ENCODE measurements around the gene ICE2. TPM values are rescaled to one million over a fixed set of nuclear protein-coding genes. Genes with fewer than 3 reads are reported as not detected.

The ICE2 gene
- polyA plus RNA-seq, 3 donors, result 10.0 to 27.0 (median 24.8) TPM

DNA sequence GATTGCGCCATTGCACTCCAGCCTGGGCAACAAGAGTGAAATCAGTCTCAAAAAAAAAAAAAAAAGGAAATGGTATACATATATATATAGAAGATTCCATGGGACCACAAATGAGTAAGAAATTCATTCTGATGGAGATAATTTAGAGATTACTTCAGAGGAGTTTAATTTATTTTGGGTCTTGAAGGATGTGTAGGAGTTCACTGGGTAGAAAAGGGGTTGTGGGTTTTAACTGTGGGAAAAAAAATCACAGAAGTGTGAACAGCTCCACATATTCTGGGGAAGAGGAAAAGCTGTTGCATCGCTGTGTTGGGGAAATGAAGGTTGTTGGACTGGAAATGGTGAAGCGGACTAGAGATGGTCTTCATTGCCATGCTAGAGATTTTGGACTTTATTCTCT lies 4.1 kb upstream of the ICE2 start:
- H3K27ac Mint-ChIP-seq, result no peak overlapping the region
- Histone ChIP-seq H3K9me3 (replicated peaks in 1 of 2; ENCODE audit: control insufficient read depth in 1 of 2, insufficient read depth in 1 of 2, low read length in 2 of 2) (no peaks in the 10 kb centered on the region), H3K27me3 (ENCODE audit: control insufficient read depth in 2 of 2, insufficient read depth in 2 of 2, low read length in 2 of 2) (no peaks in the 10 kb centered on the region), H3K79me2 (ENCODE audit: insufficient read depth, low read length) (peaks cover 18% of the 10 kb centered on the region), H3K36me3 (replicated peaks in 1 of 2; ENCODE audit: control insufficient read depth in 1 of 2, insufficient read depth in 2 of 2, low read length in 2 of 2) (no peaks in the 10 kb centered on the region), H3K4me3 (replicated peaks in 1 of 3; ENCODE audit: low read depth in 2 of 3, low read length in 3 of 3) (no peak overlapping the region), H3K9ac (ENCODE audit: insufficient read depth, low read length, poor library complexity, severe bottlenecking) (no peak overlapping the region), H2AFZ (ENCODE audit: insufficient read depth, low read depth, low read length, poor library complexity, severe bottlenecking) (no peak overlapping the region), H4K20me1 (ENCODE audit: insufficient read depth, low read length) (no peaks in the 10 kb centered on the region), H3K27ac (ENCODE audit: low read depth in 1 of 2, low read length in 2 of 2) (no peak overlapping the region), H3K4me2 (replicated peaks; ENCODE audit: extremely low read depth, low read length, poor library complexity, severe bottlenecking) (no peak overlapping the region), H3K4me1 (ENCODE audit: control insufficient read depth in 1 of 2, insufficient read depth in 2 of 2, low read length in 2 of 2) (peaks cover 14 to 16% of the 10 kb centered on the region in 2 donors)
- intact Hi-C loops (cut with micrococcal nuclease), result no loop called here
- peaks cover 0 to 2% (median 0%) of the 10 kb centered on the region in 7 donors for H3K9me3 Mint-ChIP-seq
- peaks cover 25% of the 10 kb centered on the region for H3K4me1 Mint-ChIP-seq
- 95% methylated on average over 2 of the region's 3 CpGs for WGBS (ENCODE audit: insufficient coverage)
- DNase-seq, result no peak
- H3K4me3 Mint-ChIP-seq, result no peak overlapping the region
- no peaks in the 10 kb centered on the region for H3K27me3 Mint-ChIP-seq (ENCODE audit: low read depth in 3 of 3)
- H3K36me3 Mint-ChIP-seq, result peaks cover 0 to 4% of the 10 kb centered on the region in 2 donors
- TF ChIP-seq, protein P1, sequence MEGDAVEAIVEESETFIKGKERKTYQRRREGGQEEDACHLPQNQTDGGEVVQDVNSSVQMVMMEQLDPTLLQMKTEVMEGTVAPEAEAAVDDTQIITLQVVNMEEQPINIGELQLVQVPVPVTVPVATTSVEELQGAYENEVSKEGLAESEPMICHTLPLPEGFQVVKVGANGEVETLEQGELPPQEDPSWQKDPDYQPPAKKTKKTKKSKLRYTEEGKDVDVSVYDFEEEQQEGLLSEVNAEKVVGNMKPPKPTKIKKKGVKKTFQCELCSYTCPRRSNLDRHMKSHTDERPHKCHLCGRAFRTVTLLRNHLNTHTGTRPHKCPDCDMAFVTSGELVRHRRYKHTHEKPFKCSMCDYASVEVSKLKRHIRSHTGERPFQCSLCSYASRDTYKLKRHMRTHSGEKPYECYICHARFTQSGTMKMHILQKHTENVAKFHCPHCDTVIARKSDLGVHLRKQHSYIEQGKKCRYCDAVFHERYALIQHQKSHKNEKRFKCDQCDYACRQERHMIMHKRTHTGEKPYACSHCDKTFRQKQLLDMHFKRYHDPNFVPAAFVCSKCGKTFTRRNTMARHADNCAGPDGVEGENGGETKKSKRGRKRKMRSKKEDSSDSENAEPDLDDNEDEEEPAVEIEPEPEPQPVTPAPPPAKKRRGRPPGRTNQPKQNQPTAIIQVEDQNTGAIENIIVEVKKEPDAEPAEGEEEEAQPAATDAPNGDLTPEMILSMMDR (IDR thresholded peaks at IDR 0.05), result no peak

DNA sequence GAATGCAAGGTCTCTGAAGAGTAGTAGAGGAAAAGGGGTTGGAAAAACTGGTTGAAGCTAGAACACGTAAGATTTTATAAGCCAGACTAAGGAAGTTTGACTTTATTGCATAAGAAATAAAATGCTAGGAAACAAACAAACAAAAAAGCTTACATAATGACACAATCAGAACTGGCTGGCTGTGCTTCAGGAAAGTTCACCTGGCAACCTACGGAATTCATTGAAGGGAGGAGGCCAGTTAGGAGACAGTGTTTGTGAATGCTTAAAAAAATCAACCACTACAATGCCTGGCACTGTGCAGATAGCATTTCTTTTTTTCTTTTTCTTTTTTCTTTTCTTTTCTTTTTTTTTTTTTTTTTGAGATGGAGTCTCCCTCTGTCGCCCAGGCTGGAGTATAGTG lies 1.9 kb upstream of the ICE2 start:
- no peak overlapping the region for H3K27ac Mint-ChIP-seq
- Histone ChIP-seq H2AFZ (ENCODE audit: insufficient read depth, low read depth, low read length, poor library complexity, severe bottlenecking) (no peak overlapping the region), H3K4me3 (replicated peaks in 1 of 3; ENCODE audit: low read depth in 2 of 3, low read length in 3 of 3) (no peak overlapping the region), H3K9me3 (replicated peaks in 1 of 2; ENCODE audit: control insufficient read depth in 1 of 2, insufficient read depth in 1 of 2, low read length in 2 of 2) (no peaks in the 10 kb centered on the region), H3K36me3 (replicated peaks in 1 of 2; ENCODE audit: control insufficient read depth in 1 of 2, insufficient read depth in 2 of 2, low read length in 2 of 2) (no peaks in the 10 kb centered on the region), H4K20me1 (ENCODE audit: insufficient read depth, low read length) (no peaks in the 10 kb centered on the region), H3K9ac (ENCODE audit: insufficient read depth, low read length, poor library complexity, severe bottlenecking) (no peak overlapping the region), H3K27me3 (ENCODE audit: control insufficient read depth in 2 of 2, insufficient read depth in 2 of 2, low read length in 2 of 2) (no peaks in the 10 kb centered on the region), H3K79me2 (ENCODE audit: insufficient read depth, low read length) (peaks cover 39% of the 10 kb centered on the region), H3K4me1 (ENCODE audit: control insufficient read depth in 1 of 2, insufficient read depth in 2 of 2, low read length in 2 of 2) (peaks cover 19 to 31% of the 10 kb centered on the region in 2 donors), H3K27ac (ENCODE audit: low read depth in 1 of 2, low read length in 2 of 2) (no peak overlapping the region), H3K4me2 (replicated peaks; ENCODE audit: extremely low read depth, low read length, poor library complexity, severe bottlenecking) (no peak overlapping the region)
- intact Hi-C loops (cut with micrococcal nuclease), result no loop called here
- WGBS (ENCODE audit: insufficient coverage), result no CpG with 5 or more reads among the region's 3 CpGs
- peaks cover 30% of the 10 kb centered on the region for H3K4me1 Mint-ChIP-seq
- H3K36me3 Mint-ChIP-seq, result peaks cover 0 to 4% of the 10 kb centered on the region in 2 donors
- no peaks in the 10 kb centered on the region for H3K27me3 Mint-ChIP-seq (ENCODE audit: low read depth in 3 of 3)
- no peak overlapping the region for H3K4me3 Mint-ChIP-seq
- TF ChIP-seq, protein P1 (IDR thresholded peaks at IDR 0.05), result no peak
- peaks cover 0 to 2% (median 0%) of the 10 kb centered on the region in 7 donors for H3K9me3 Mint-ChIP-seq
- DNase-seq, result no peak
